GM12892 (cell line): ENCODE measurements around the gene UGCG.

ENCODE experiments used
- POLR2A ChIP-seq: IDR thresholded peaks from 2 replicates; pipeline ENCODE4 v1.6.1; 2011; ENCODE audit warnings: low read depth, low read length, control low read depth
- TAF1 ChIP-seq: IDR thresholded peaks from 2 replicates; pipeline ENCODE4 v1.6.1; 2011; ENCODE audit warnings: low read depth, mild to moderate bottlenecking, control low read depth, low read length, borderline replicate concordance

GRCh38 chr9:111872886-111873285, 23.7 kb upstream of the UGCG start:
- TF ChIP-seq TAF1: no peak
- TF ChIP-seq POLR2A: no peak
